RKO (cell line): ENCODE data around the gene FBN3.

Experiments
- DNase-seq: peaks from one replicate; pipeline ENCODE4 v3.0.0-alpha.2; 2016; ENCODE audit warnings: low spot score

The FBN3 gene

DNA sequence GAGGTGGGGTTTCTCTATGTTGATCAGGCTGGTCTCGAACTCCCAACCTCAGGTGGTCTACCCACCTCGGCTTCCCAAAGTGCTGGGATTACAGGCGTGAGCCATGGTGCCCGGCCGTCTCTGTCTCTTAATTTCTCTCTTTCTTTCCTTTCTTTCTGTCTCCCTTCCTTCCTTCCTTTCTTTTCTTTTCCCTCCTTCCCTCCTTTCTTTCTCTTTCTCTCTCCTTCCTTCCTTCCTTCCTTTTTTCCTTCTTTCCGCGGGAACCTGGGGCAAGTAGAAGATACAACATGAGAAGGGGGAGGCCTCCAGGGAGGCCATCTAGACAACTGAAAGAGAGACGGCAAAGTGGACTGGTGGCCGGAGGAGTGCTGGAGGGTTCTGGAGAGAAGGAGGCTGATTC is 128.7 kb downstream of the FBN3 start:
- DNase-seq, result no peak

DNA sequence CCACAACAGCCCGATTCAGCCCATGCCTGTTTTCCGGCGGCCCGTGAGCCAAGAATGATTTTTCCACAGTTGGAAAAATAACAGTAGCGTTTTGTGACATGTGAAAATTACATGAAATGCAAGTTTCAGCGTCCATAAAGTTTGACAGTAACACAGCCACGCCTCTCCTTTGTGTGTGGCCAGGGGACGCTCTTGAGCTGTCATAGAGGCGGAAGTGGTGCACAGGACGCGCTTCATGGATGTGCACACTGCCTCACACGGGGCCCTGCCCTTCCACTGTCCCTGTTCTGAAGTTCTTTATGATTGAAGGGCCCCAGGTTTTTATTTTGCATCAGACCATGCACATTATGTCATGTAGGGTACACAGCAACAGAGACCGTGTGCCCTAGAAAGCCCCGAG is 131.6 kb downstream of the FBN3 start:
- no peak for DNase-seq
